Fibroblast of lung (primary cell): ENCODE data around the gene SPEM3. TPM values are rescaled to one million over a fixed set of nuclear protein-coding genes. Genes with fewer than 3 reads are reported as not detected.

Source experiments
- DNase-seq, 2 donors: peaks; one replicate each; pipeline versions ENCODE4 v3.0.0 to v3.0.0-alpha.2; 2010; ENCODE audit warnings: low read depth in 2 of 2
- H2AFZ ChIP-seq: 2 replicates; pipeline ENCODE4 v1.5.1; 2012; ENCODE audit warnings: low read length, control low read depth, inconsistent platforms
- H3K27ac ChIP-seq: 2 replicates; pipeline ENCODE4 v1.5.1; 2011; ENCODE audit warnings: low read length, control low read depth; ENCODE audit not compliant: insufficient read depth
- H3K27me3 ChIP-seq: 2 replicates; pipeline ENCODE4 v1.5.1; 2011; ENCODE audit warnings: mild to moderate bottlenecking, low read length; ENCODE audit not compliant: control insufficient read depth, insufficient read depth
- H3K36me3 ChIP-seq: 2 replicates; pipeline ENCODE4 v1.5.1; 2011; ENCODE audit warnings: low read length; ENCODE audit not compliant: control insufficient read depth, insufficient read depth
- H3K4me1 ChIP-seq: 2 replicates; pipeline ENCODE4 v1.5.1; 2011; ENCODE audit warnings: low read length; ENCODE audit not compliant: control insufficient read depth, insufficient read depth; ENCODE audit errors: extremely low read depth
- H3K4me2 ChIP-seq: 2 replicates; pipeline ENCODE4 v1.5.1; 2011; ENCODE audit warnings: low read length, control low read depth; ENCODE audit not compliant: insufficient read depth; ENCODE audit errors: extremely low read depth
- H3K4me3 ChIP-seq, 4 experiments: fragments of 200-600 bp in 1 of 4; sonication (generic) in 1 of 4; replicated peaks in 1 of 4; 2 replicates each; pipeline ENCODE4 v1.5.1; 2011 to 2016; ENCODE audit warnings: low read length in 4 of 4, low read depth in 3 of 4, mild to moderate bottlenecking in 3 of 4, control low read depth in 2 of 4, inconsistent platforms in 1 of 4, mixed read lengths in 1 of 4; ENCODE audit not compliant: insufficient read depth in 1 of 4; ENCODE audit errors: control extremely low read depth in 1 of 4
- H3K79me2 ChIP-seq: 2 replicates; pipeline ENCODE4 v1.5.1; 2012; ENCODE audit warnings: mild to moderate bottlenecking, low read length, inconsistent platforms; ENCODE audit not compliant: control insufficient read depth, insufficient read depth
- H3K9ac ChIP-seq: 2 replicates; pipeline ENCODE4 v1.5.1; 2011; ENCODE audit warnings: mild to moderate bottlenecking, low read length, control low read depth; ENCODE audit not compliant: insufficient read depth
- H3K9me3 ChIP-seq: 2 replicates; pipeline ENCODE4 v1.5.1; 2012; ENCODE audit warnings: low read depth, low read length; ENCODE audit not compliant: control insufficient read depth, insufficient read depth
- H4K20me1 ChIP-seq: 2 replicates; pipeline ENCODE4 v1.5.1; 2011; ENCODE audit warnings: low read length; ENCODE audit not compliant: control insufficient read depth, insufficient read depth; ENCODE audit errors: extremely low read depth
- EZH2 ChIP-seq: IDR thresholded peaks from 2 replicates; pipeline ENCODE4 v1.5.1; 2012; ENCODE audit warnings: low read length, control low read depth, mild to moderate bottlenecking; ENCODE audit errors: missing control alignments
- polyA plus RNA-seq, 2 donors: library from polyadenylated mRNA; depleted of rRNA in 1 of 2; stranded (reverse) in 1 of 2; unstranded in 1 of 2; fragments of >200 nt; gene quantifications; 2 replicates each; pipeline ENCODE4 v1.2.1, GENCODE V29; 2011 to 2012; ENCODE audit warnings: missing spikeins in 1 of 2
- total RNA-seq: library from RNA; depleted of rRNA; stranded (reverse); fragments of >200 nt; gene quantifications from 2 replicates; pipeline ENCODE4 v1.2.1, GENCODE V29; 2014
- TF ChIP-seq, protein P1 (sequence below), 2 donors: IDR thresholded peaks in 1 of 2; conservative IDR thresholded peaks in 1 of 2; 1 replicate in 1 of 2; 2 replicates in 1 of 2; pipeline ENCODE4 v1.5.1; 2011 to 2012; ENCODE audit warnings: low read length in 2 of 2, control low read depth in 1 of 2, inconsistent platforms in 1 of 2, low read depth in 1 of 2, mild to moderate bottlenecking in 1 of 2

Gene SPEM3
- total and polyA plus RNA-seq, 2 donors (not counting 1 experiment from before 2014, with no cell fraction given): not detected

DNA sequence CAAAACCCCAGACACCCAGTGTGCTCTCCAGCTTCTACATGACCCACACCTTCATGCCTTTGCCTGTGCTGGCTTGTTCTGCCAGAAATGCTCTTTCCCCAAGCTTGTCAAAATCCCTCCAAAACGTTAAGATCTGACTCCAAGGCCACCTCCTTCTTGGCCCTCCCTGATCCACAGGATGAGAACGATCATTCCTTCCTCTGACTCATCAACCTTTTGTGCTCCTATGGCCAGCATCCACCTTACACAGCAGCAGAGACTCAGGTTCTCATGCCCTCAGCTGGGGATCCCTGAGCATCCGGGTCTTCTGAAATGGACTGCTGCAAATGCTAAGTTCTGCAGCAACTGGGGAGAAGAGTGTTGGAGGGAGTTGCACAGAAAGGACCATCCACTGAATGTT lies 47.8 kb downstream of the SPEM3 start:
- H3K79me2 ChIP-seq: peaks cover 76% of the 10 kb centered on the region
- H3K27ac ChIP-seq: peak overlapping the region; percentile 91
- H3K4me3 ChIP-seq: peak overlapping the region in 1 of 4 experiments; percentile 91
- peaks cover 2% of the 10 kb centered on the region for H4K20me1 ChIP-seq
- H3K36me3 ChIP-seq: peaks cover 2% of the 10 kb centered on the region
- no peak overlapping the region for H2AFZ ChIP-seq
- H3K4me2 ChIP-seq: peak overlapping the region; percentile 60
- TF ChIP-seq, protein P1, sequence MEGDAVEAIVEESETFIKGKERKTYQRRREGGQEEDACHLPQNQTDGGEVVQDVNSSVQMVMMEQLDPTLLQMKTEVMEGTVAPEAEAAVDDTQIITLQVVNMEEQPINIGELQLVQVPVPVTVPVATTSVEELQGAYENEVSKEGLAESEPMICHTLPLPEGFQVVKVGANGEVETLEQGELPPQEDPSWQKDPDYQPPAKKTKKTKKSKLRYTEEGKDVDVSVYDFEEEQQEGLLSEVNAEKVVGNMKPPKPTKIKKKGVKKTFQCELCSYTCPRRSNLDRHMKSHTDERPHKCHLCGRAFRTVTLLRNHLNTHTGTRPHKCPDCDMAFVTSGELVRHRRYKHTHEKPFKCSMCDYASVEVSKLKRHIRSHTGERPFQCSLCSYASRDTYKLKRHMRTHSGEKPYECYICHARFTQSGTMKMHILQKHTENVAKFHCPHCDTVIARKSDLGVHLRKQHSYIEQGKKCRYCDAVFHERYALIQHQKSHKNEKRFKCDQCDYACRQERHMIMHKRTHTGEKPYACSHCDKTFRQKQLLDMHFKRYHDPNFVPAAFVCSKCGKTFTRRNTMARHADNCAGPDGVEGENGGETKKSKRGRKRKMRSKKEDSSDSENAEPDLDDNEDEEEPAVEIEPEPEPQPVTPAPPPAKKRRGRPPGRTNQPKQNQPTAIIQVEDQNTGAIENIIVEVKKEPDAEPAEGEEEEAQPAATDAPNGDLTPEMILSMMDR (conservative IDR thresholded peaks at IDR 0.05 in 1 of 2, IDR thresholded peaks at IDR 0.05 in 1 of 2; ENCODE audit: low read depth in 1 of 2, low read length in 2 of 2): no peak
- no peak for TF ChIP-seq EZH2
- H3K27me3 ChIP-seq: no peaks in the 10 kb centered on the region
- DNase-seq: peak in 1 of 2 donors; percentile 68
- H3K9me3 ChIP-seq: no peaks in the 10 kb centered on the region
- no peak overlapping the region for H3K9ac ChIP-seq
- H3K4me1 ChIP-seq: peaks cover 21% of the 10 kb centered on the region

DNA sequence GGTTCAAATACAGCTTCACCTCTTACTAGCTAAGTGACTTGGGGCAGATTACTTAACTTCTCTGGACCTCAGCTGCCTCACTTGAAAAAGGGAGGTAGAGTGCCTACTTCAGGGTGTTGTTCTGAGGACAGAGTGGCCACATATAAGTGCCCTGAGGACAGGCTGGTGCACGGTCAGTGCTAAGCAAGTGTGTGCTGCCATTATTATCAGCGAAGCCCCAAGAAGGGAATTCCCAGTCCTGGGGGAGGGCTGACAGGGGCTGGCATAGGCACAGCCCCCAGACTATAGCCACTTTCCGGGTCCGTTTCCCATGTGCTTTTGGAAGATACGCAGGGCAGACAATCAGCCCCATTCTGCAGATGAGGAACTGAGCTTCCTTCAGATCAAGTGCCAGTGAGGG lies 48.3 kb downstream of the SPEM3 start:
- H2AFZ ChIP-seq: no peak overlapping the region
- H3K9ac ChIP-seq: peak overlapping the region; percentile 54
- H3K4me2 ChIP-seq: peak overlapping the region; percentile 90
- no peak for DNase-seq
- peaks cover 2% of the 10 kb centered on the region for H4K20me1 ChIP-seq
- H3K79me2 ChIP-seq: peaks cover 73% of the 10 kb centered on the region
- peak overlapping the region; percentile 91 for H3K27ac ChIP-seq
- TF ChIP-seq, protein P1 (conservative IDR thresholded peaks at IDR 0.05 in 1 of 2, IDR thresholded peaks at IDR 0.05 in 1 of 2; ENCODE audit: low read depth in 1 of 2, low read length in 2 of 2): no peak
- TF ChIP-seq EZH2: no peak
- peaks cover 21% of the 10 kb centered on the region for H3K4me1 ChIP-seq
- H3K36me3 ChIP-seq: peaks cover 2% of the 10 kb centered on the region
- H3K4me3 ChIP-seq: peak overlapping the region; percentile 30 to 91 (median 75)
- no peaks in the 10 kb centered on the region for H3K9me3 ChIP-seq
- no peaks in the 10 kb centered on the region for H3K27me3 ChIP-seq

DNA sequence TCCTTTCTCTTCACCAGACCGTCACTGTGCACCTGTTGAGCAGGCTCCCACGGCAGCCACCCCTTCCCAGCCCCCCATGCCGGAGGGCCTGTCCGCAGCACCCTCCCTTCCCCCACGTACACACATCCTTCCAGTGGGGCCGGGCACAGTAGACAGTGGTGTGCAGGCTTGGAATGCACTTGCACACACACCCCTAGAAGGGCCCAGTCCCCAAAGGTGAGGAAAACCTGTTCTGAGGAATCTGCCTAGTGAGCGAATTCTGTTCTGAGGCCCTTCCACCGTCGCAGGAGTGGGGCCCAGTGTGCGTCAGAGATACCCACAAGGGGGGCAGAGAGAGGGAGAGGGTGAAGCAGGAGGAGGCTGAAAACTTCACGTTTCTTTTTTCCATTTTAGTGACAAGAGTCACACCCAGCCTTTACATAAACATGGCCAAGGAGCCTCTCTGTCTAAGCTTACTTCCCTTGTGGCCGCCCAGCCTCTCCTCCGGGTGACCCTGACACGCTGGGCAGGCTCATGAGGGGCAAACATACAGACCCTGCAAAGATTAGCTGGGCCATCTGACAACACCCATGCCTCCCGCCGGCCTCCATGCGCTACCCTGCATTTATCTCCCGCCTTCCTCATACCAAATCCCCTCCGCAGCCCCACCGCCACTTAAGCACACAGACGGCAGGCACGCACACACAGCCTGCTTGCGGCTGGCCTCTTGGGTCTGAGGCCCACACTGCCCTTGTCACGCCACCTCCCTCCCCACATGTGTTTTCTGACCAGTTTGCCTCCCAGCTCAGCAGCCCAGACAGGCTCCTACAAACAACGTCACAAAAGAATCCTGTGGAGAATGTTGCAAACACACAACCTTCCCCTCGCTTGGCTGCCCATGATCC lies 49.0 kb downstream of the SPEM3 start:
- no peak overlapping the region for H2AFZ ChIP-seq
- H3K36me3 ChIP-seq: peaks cover 2% of the 10 kb centered on the region
- H3K79me2 ChIP-seq: peaks cover 69% of the 10 kb centered on the region
- DNase-seq: peak; percentile 85 to 87
- peak overlapping the region; percentile 63 to 91 (median 82) for H3K4me3 ChIP-seq
- peak overlapping the region; percentile 91 for H3K27ac ChIP-seq
- peak overlapping the region; percentile 90 for H3K4me2 ChIP-seq
- no peak for TF ChIP-seq EZH2
- TF ChIP-seq, protein P1 (conservative IDR thresholded peaks at IDR 0.05 in 1 of 2, IDR thresholded peaks at IDR 0.05 in 1 of 2; ENCODE audit: low read depth in 1 of 2, low read length in 2 of 2): no peak
- peaks cover 24% of the 10 kb centered on the region for H3K4me1 ChIP-seq
- no peaks in the 10 kb centered on the region for H3K9me3 ChIP-seq
- peak overlapping the region; percentile 96 for H3K9ac ChIP-seq
- no peaks in the 10 kb centered on the region for H3K27me3 ChIP-seq
- H4K20me1 ChIP-seq: peaks cover 2% of the 10 kb centered on the region
